H1 (cell line): Measurements from ENCODE around the gene UBE2L6. TPM values are rescaled to one million over a fixed set of nuclear protein-coding genes. Genes with fewer than 3 reads are reported as not detected.

ENCODE experiments used
- CTCF ChIA-PET: fragments of 300-600 bp; sonication (Branson Sonifier 250); formaldehyde crosslinking; loops from one replicate; lab custom pipeline; 2021; ENCODE audit not compliant: partially characterized antibody; lab: Charles Lee
- POLR2A ChIA-PET: fragments of 300-600 bp; sonication (Branson Sonifier 250); formaldehyde crosslinking; loops from one replicate; lab custom pipeline; 2021; ENCODE audit warnings: inconsistent platforms; ENCODE audit not compliant: partially characterized antibody; lab: Charles Lee
- DNase-seq, 2 experiments: peaks; one replicate each; pipeline versions ENCODE4 v3.0.0 to v3.0.0-alpha.2; 2010 to 2022; ENCODE audit warnings: low spot score in 2 of 2, low read depth in 1 of 2, mixed read lengths in 1 of 2
- FAIRE-seq: peaks from 2 replicates; lab custom pipeline; 2011; peaks lifted over from hg19 to GRCh38; lab: Jason Lieb, UNC
- H2AFZ ChIP-seq: 2 replicates; pipeline ENCODE4 v1.8.1; 2012; ENCODE audit warnings: low read length, inconsistent platforms
- H2AK5ac ChIP-seq: 2 replicates; pipeline ENCODE4 v1.6.1; 2013; ENCODE audit warnings: low read depth, low read length
- H2BK120ac ChIP-seq: replicated peaks from 2 replicates; pipeline ENCODE3; 2013; ENCODE audit warnings: low read depth, low read length, inconsistent platforms
- H2BK12ac ChIP-seq: 2 replicates; pipeline ENCODE4 v1.6.1; 2013; ENCODE audit warnings: low read depth, low read length
- H2BK15ac ChIP-seq: 2 replicates; pipeline ENCODE4 v1.6.1; 2013; ENCODE audit warnings: low read length
- H2BK20ac ChIP-seq: 2 replicates; pipeline ENCODE4 v1.6.1; 2013; ENCODE audit warnings: low read length
- H2BK5ac ChIP-seq: 2 replicates; pipeline ENCODE4 v1.6.1; 2013; ENCODE audit warnings: low read depth, low read length
- H3K14ac ChIP-seq: 2 replicates; pipeline ENCODE4 v1.6.1; 2013; ENCODE audit warnings: inconsistent platforms; ENCODE audit not compliant: insufficient read length
- H3K18ac ChIP-seq: 2 replicates; pipeline ENCODE4 v1.6.1; 2013; ENCODE audit warnings: low read length; ENCODE audit errors: extremely low read depth
- H3K23ac ChIP-seq: 2 replicates; pipeline ENCODE4 v1.6.1; 2013; ENCODE audit warnings: inconsistent platforms; ENCODE audit not compliant: insufficient read length
- H3K23me2 ChIP-seq: 2 replicates; pipeline ENCODE4 v1.6.1; 2013; ENCODE audit warnings: low read depth, low read length
- H3K27ac ChIP-seq: 2 replicates; pipeline ENCODE4 v1.6.1; 2011; ENCODE audit warnings: low read depth, low read length, inconsistent platforms
- H3K27me3 ChIP-seq, 4 experiments: replicated peaks in 1 of 4; 1 replicate in 1 of 4; 2 replicates in 3 of 4; pipeline versions ENCODE4 v1.6.1 to v1.8.1; 2011 to 2013; ENCODE audit warnings: low read length in 3 of 4, mild to moderate bottlenecking in 3 of 4, inconsistent platforms in 2 of 4, mixed read lengths in 2 of 4, moderate library complexity in 1 of 4; ENCODE audit not compliant: control insufficient read depth in 3 of 4, insufficient read depth in 3 of 4; ENCODE audit errors: extremely low read depth in 1 of 4
- H3K36me3 ChIP-seq, 4 experiments: 2 replicates each; pipeline versions ENCODE4 v1.6.1 to v1.8.1; 2011 to 2013; ENCODE audit warnings: mild to moderate bottlenecking in 4 of 4, low read length in 3 of 4, moderate library complexity in 2 of 4, control low read depth in 1 of 4, inconsistent platforms in 1 of 4; ENCODE audit not compliant: insufficient read depth in 4 of 4, control insufficient read depth in 2 of 4
- H3K4ac ChIP-seq: replicated peaks from 2 replicates; pipeline ENCODE3; 2013; ENCODE audit warnings: low read length, low read depth, mixed read lengths, inconsistent platforms; ENCODE audit not compliant: insufficient read length
- H3K4me1 ChIP-seq, 4 experiments: replicated peaks in 1 of 4; 1 replicate in 1 of 4; 2 replicates in 3 of 4; pipeline versions ENCODE4 v1.6.1 to v1.8.1; 2011 to 2013; ENCODE audit warnings: low read length in 3 of 4, inconsistent platforms in 2 of 4, mixed read lengths in 1 of 4; ENCODE audit not compliant: insufficient read depth in 4 of 4, control insufficient read depth in 3 of 4
- H3K4me2 ChIP-seq, 2 experiments: 2 replicates each; pipeline versions ENCODE4 v1.6.1 to v1.8.1; 2011 to 2013; ENCODE audit warnings: low read depth in 2 of 2, low read length in 2 of 2, control low read depth in 1 of 2, inconsistent platforms in 1 of 2, mild to moderate bottlenecking in 1 of 2; ENCODE audit not compliant: insufficient read depth in 1 of 2
- H3K4me3 ChIP-seq, 4 experiments: fragments of 200-600, 300-600 bp in 1 of 4; sonication (generic), shearing (Covaris generic), sonication (Bioruptor Twin) in 1 of 4; 2 replicates each; pipeline versions ENCODE4 v1.5.1 to v1.8.1; 2011 to 2016; ENCODE audit warnings: low read length in 4 of 4, low read depth in 3 of 4, control low read depth in 2 of 4, inconsistent platforms in 2 of 4, mild to moderate bottlenecking in 2 of 4, mixed read lengths in 1 of 4, moderate library complexity in 1 of 4; ENCODE audit not compliant: insufficient read depth in 2 of 4; ENCODE audit errors: extremely low read depth in 1 of 4
- H3K56ac ChIP-seq: replicated peaks from 2 replicates; pipeline ENCODE3; 2013; ENCODE audit warnings: low read depth, mild to moderate bottlenecking, mixed read lengths, low read length, inconsistent platforms; ENCODE audit not compliant: insufficient read length
- H3K79me1 ChIP-seq: 2 replicates; pipeline ENCODE4 v1.6.1; 2013; ENCODE audit warnings: low read depth, low read length, control low read depth
- H3K79me2 ChIP-seq, 2 experiments: 2 replicates each; pipeline versions ENCODE4 v1.6.1 to v1.8.1; 2012 to 2013; ENCODE audit warnings: low read length in 2 of 2, mild to moderate bottlenecking in 2 of 2, inconsistent platforms in 1 of 2; ENCODE audit not compliant: insufficient read depth in 2 of 2, control insufficient read depth in 1 of 2
- H3K9ac ChIP-seq, 4 experiments: replicated peaks in 1 of 4; 1 replicate in 1 of 4; 2 replicates in 3 of 4; pipeline versions ENCODE4 v1.6.1 to v1.8.1; 2011 to 2013; ENCODE audit warnings: low read depth in 3 of 4, low read length in 3 of 4, control low read depth in 2 of 4, mild to moderate bottlenecking in 2 of 4, moderate library complexity in 2 of 4, inconsistent platforms in 1 of 4; ENCODE audit errors: extremely low read depth in 1 of 4
- H3K9me3 ChIP-seq, 2 experiments: 2 replicates each; pipeline versions ENCODE4 v1.6.1 to v1.8.1; 2012 to 2013; ENCODE audit warnings: mild to moderate bottlenecking in 2 of 2, moderate library complexity in 2 of 2, control low read depth in 1 of 2, inconsistent platforms in 1 of 2, low read depth in 1 of 2, low read length in 1 of 2, mixed read lengths in 1 of 2; ENCODE audit not compliant: insufficient read depth in 2 of 2
- H4K20me1 ChIP-seq, 2 experiments: replicated peaks in 1 of 2; 2 replicates each; pipeline versions ENCODE3 to v1.8.1; 2011 to 2013; ENCODE audit warnings: inconsistent platforms in 2 of 2, low read length in 2 of 2, mild to moderate bottlenecking in 1 of 2; ENCODE audit not compliant: insufficient read depth in 2 of 2, control insufficient read depth in 1 of 2
- H4K5ac ChIP-seq: 2 replicates; pipeline ENCODE4 v1.6.1; 2013; ENCODE audit warnings: low read length, low read depth, mixed read lengths, inconsistent platforms; ENCODE audit not compliant: insufficient read length
- H4K8ac ChIP-seq: 2 replicates; pipeline ENCODE4 v1.8.0; 2013; ENCODE audit warnings: mild to moderate bottlenecking, moderate library complexity, low read length, inconsistent platforms; ENCODE audit not compliant: insufficient read depth; ENCODE audit errors: extremely low read depth
- H4K91ac ChIP-seq: replicated peaks from 2 replicates; pipeline ENCODE3; 2013; ENCODE audit warnings: low read length, mixed read lengths, inconsistent platforms; ENCODE audit not compliant: insufficient read length
- BACH1 ChIP-seq: IDR thresholded peaks from 2 replicates; pipeline ENCODE4 v1.6.1; 2012; ENCODE audit warnings: low read length, improper control_type of control experiment
- CEBPB ChIP-seq: IDR thresholded peaks from 2 replicates; pipeline ENCODE4 v1.6.1; 2012; ENCODE audit warnings: low read depth, low read length
- CHD1 ChIP-seq: IDR thresholded peaks from 2 replicates; pipeline ENCODE4 v1.6.1; 2012; ENCODE audit warnings: low read depth, low read length, improper control_type of control experiment
- E2F6 ChIP-seq: IDR thresholded peaks from 2 replicates; pipeline ENCODE4 v1.6.1; 2012; ENCODE audit warnings: inconsistent platforms
- GABPA ChIP-seq: IDR thresholded peaks from 2 replicates; pipeline ENCODE4 v1.6.1; 2011; ENCODE audit warnings: mild to moderate bottlenecking, low read length, moderate library complexity, borderline replicate concordance; ENCODE audit not compliant: insufficient read depth
- HDAC2 ChIP-seq, 2 experiments: fragments of 300-600 bp in 1 of 2; sonication (generic) in 1 of 2; IDR thresholded peaks; 2 replicates each; pipeline ENCODE4 v1.6.1; 2011 to 2012; ENCODE audit warnings: low read depth in 2 of 2, low read length in 2 of 2, mild to moderate bottlenecking in 2 of 2, moderate library complexity in 2 of 2, borderline replicate concordance in 1 of 2, inconsistent platforms in 1 of 2
- MAFK ChIP-seq: IDR thresholded peaks from 2 replicates; pipeline ENCODE4 v1.6.1; 2012; ENCODE audit warnings: low read depth, mild to moderate bottlenecking, improper control_type of control experiment, low read length
- RNF2 ChIP-seq: fragments of 200-900, 300-1000 bp; sonication (generic); IDR thresholded peaks from 2 replicates; pipeline ENCODE4 v1.7.1; 2016; ENCODE audit warnings: borderline replicate concordance, low read depth, mild to moderate bottlenecking, antibody characterized with exemption, low read length; ENCODE audit not compliant: poor library complexity, severe bottlenecking; ENCODE audit errors: missing control alignments
- TAF7 ChIP-seq: optimal IDR thresholded peaks from 2 replicates; pipeline ENCODE3; 2011; ENCODE audit warnings: low read depth, mild to moderate bottlenecking, inconsistent platforms, low read length, moderate library complexity, borderline replicate concordance
- ZNF274 ChIP-seq: IDR thresholded peaks from 2 replicates; pipeline ENCODE4 v1.7.0; 2012; ENCODE audit warnings: low read length, borderline replicate concordance; ENCODE audit errors: extremely low read depth
- WGBS, 2 experiments: shearing (Covaris generic) in 1 of 2; methylation state at CpG; one replicate each; pipeline versions ENCODE4 v1.1.6 to v1.1.7; 2013 to 2015; ENCODE audit warnings: low lambda C conversion rate in 2 of 2, mixed read lengths in 2 of 2, inconsistent platforms in 1 of 2, low coverage in 1 of 2, missing lambda C conversion rate in 1 of 2; ENCODE audit not compliant: insufficient replicate concordance in 2 of 2, insufficient coverage in 1 of 2, insufficient read length in 1 of 2; ENCODE audit errors: extremely low coverage in 1 of 2, missing lambda C conversion rate in 1 of 2; 5-methylcytosine and 5-hydroxymethylcytosine counted together
- polyA plus RNA-seq, 7 experiments: library from polyadenylated mRNA; depleted of rRNA in 3 of 7; stranded (reverse) in 5 of 7; unstranded in 2 of 7; fragments of >200 nt in 5 of 7; fragments of 200-250 nt in 2 of 7; gene quantifications; 1 replicate in 5 of 7; 2 replicates in 1 of 7; 4 replicates in 1 of 7; pipeline versions ENCODE4 v1.2.1 to v1.2.3, GENCODE V29; 2011 to 2013; ENCODE audit warnings: missing spikeins in 2 of 7, mixed read lengths in 2 of 7
- total RNA-seq: library from RNA; stranded (reverse); fragmentation: NEBNext Ultra II Directional; extraction: Animal tissue kit (Norgen Biotek cat#: 25700); gene quantifications from 2 replicates; pipeline ENCODE4 v1.2.1, GENCODE V29; 2021

Gene UBE2L6
- total and polyA plus RNA-seq, 2 of the 8 experiments (the other 6 are each of a cell fraction or from before 2014, with no cell fraction given) = 67.8 to 89.2 TPM

- Histone ChIP-seq H2BK5ac (no peak overlapping the region), H3K23ac (no peak overlapping the region), H3K79me2 (no peaks in the 10 kb centered on the region), H3K4me2 (no peak overlapping the region), H3K56ac (no peak overlapping the region), H4K20me1 (no peaks in the 10 kb centered on the region), H3K23me2 (peaks cover 2% of the 10 kb centered on the region; the same call in 1 of the 2 replicates), H3K79me1 (no peaks in the 10 kb centered on the region), H4K8ac (no peak overlapping the region), H3K18ac (no peak overlapping the region), H4K5ac (no peak overlapping the region), H3K4me1 (peaks cover 3 to 27% (median 17%) of the 10 kb centered on the region in 4 experiments), H3K4me3 (no peak overlapping the region), H2AK5ac (no peak overlapping the region), H3K9ac (no peak overlapping the region), H2BK12ac (no peak overlapping the region), H3K9me3 (no peaks in the 10 kb centered on the region), H3K4ac (no peak overlapping the region), H2BK15ac (no peak overlapping the region), H2BK120ac (no peak overlapping the region), H3K27me3 (no peaks in the 10 kb centered on the region), H3K14ac (no peak overlapping the region), H3K36me3 (no peaks in the 10 kb centered on the region), H2BK20ac (no peak overlapping the region), H4K91ac (no peak overlapping the region), H3K27ac (no peak overlapping the region), H2AFZ (no peak overlapping the region)
- WGBS, 2 experiments = 79% methylated on average over 1 of the region's 1 CpG; no CpG with 5 or more reads in 1 of the 2 experiments
- no peak for FAIRE-seq
- ChIA-PET POLR2A (interaction anchor here (0.6 to 4.2 kb wide), 9 partner anchors 9 to 107 kb away, joined by 3 to 23 read pairs (median 4); partner anchors contain the start of genes TIMM10 and UBE2L6), CTCF (interaction anchor here (0.7 to 2.2 kb wide), 7 partner anchors 11 to 101 kb away, joined by 3 to 6 read pairs (median 4); no protein-coding TSS in a partner anchor)
- TF ChIP-seq CHD1 = no peak
- TF ChIP-seq TAF7 = no peak
- TF ChIP-seq ZNF274 = no peak
- TF ChIP-seq GABPA = no peak
- TF ChIP-seq BACH1 = no peak
- no peak for TF ChIP-seq HDAC2 (IDR thresholded peaks at IDR 0.05; ENCODE audit: borderline replicate concordance in 1 of 2, low read depth in 2 of 2, low read length in 2 of 2)
- TF ChIP-seq E2F6 = no peak
- no peak for TF ChIP-seq MAFK
- no peak for TF ChIP-seq CEBPB
- no peak for TF ChIP-seq RNF2
- no peak for DNase-seq
Measured at GRCh38 chr11:57539342-57539741, 28.1 kb downstream of the UBE2L6 start.
